NB4 (cell line): Measurements from ENCODE around the gene LGALS3.

Experiments used
- DNase-seq: peaks from one replicate; pipeline ENCODE4 v3.0.0; 2010; ENCODE audit warnings: low read depth
- H3K4me3 ChIP-seq: one replicate; pipeline ENCODE4 v1.5.1; 2011; ENCODE audit warnings: mild to moderate bottlenecking, low read depth, low read length, moderate library complexity
- CTCF ChIP-seq: IDR thresholded peaks from one replicate; pipeline ENCODE4 v1.5.1; 2012; ENCODE audit warnings: low read depth, low read length
- MAX ChIP-seq: IDR thresholded peaks from 2 replicates; pipeline ENCODE4 v1.6.1; 2011; ENCODE audit warnings: low read depth, low read length
- MYC ChIP-seq: IDR thresholded peaks from 2 replicates; pipeline ENCODE4 v1.6.1; 2011; ENCODE audit warnings: low read depth, low read length
- POLR2A ChIP-seq: IDR thresholded peaks from 2 replicates; pipeline ENCODE4 v1.6.1; 2011; ENCODE audit warnings: mild to moderate bottlenecking; ENCODE audit not compliant: insufficient read length; ENCODE audit errors: extremely low read depth

The LGALS3 gene

GRCh38 chr14:55136241-55136640 lies 7.2 kb downstream of the LGALS3 start:
- TF ChIP-seq POLR2A (no peak), CTCF (no peak), MAX (no peak), MYC (no peak)
- no peak for DNase-seq
- no peak overlapping the region for H3K4me3 ChIP-seq

GRCh38 chr14:55136885-55137786 lies 8.1 kb downstream of the LGALS3 start:
- DNase-seq: no peak
- H3K4me3 ChIP-seq: no peak overlapping the region
- TF ChIP-seq MYC: no peak
- no peak for TF ChIP-seq MAX
- no peak for TF ChIP-seq POLR2A
- no peak for TF ChIP-seq CTCF

GRCh38 chr14:55138091-55138490 lies 9.0 kb downstream of the LGALS3 start:
- TF ChIP-seq MAX (no peak), CTCF (peak; percentile 34), POLR2A (no peak)
- no peak overlapping the region for H3K4me3 ChIP-seq
- DNase-seq: peak; percentile 16

GRCh38 chr14:55139141-55139540 lies 10.1 kb downstream of the LGALS3 start:
- TF ChIP-seq MYC: no peak
- no peak for TF ChIP-seq POLR2A
- no peak for TF ChIP-seq CTCF
- TF ChIP-seq MAX: no peak
- DNase-seq: no peak
- H3K4me3 ChIP-seq: no peak overlapping the region

GRCh38 chr14:55139696-55140509 lies 10.9 kb downstream of the LGALS3 start:
- DNase-seq: no peak
- no peak for TF ChIP-seq CTCF
- no peak for TF ChIP-seq POLR2A
- no peak for TF ChIP-seq MYC
- H3K4me3 ChIP-seq: no peak overlapping the region
